Lower leg skin (tissue), 3 donors: ENCODE results near the gene SLC44A2.

Experiments used
- POLR2A ChIP-seq, 2 donors: fragments of 450-650 bp; IDR thresholded peaks; one replicate each; pipeline ENCODE4 v1.6.1; 2016 to 2017; ENCODE audit warnings: antibody characterized with exemption in 2 of 2, mild to moderate bottlenecking in 1 of 2, moderate library complexity in 1 of 2
- TF ChIP-seq, protein P1 (sequence below), 3 donors: fragments of 450-650 bp; IDR thresholded peaks; one replicate each; pipeline ENCODE4 v1.5.1; 2016; ENCODE audit warnings: antibody characterized with exemption in 3 of 3, mild to moderate bottlenecking in 3 of 3, moderate library complexity in 2 of 3

DNA sequence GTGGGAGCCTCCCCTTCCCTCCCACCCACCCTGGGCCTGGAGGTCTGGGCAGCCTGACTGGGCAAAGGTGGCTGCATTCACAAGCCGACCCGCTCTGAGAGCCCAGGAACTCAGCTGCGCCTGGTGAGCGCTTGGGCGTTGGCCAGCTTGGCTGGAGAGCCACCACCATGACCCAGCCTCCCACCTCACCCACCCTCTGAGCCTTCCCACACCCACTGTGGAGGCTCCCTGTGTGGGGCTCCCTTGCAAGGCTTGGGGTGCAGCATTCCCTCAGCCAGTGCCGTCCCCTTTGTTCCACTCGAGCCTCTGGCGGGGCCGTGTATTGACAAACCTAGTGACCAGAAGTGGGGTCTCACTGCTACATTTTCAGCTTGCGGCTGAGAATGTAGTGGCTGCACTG is 60.8 kb downstream of the SLC44A2 start:
- TF ChIP-seq, protein P1, sequence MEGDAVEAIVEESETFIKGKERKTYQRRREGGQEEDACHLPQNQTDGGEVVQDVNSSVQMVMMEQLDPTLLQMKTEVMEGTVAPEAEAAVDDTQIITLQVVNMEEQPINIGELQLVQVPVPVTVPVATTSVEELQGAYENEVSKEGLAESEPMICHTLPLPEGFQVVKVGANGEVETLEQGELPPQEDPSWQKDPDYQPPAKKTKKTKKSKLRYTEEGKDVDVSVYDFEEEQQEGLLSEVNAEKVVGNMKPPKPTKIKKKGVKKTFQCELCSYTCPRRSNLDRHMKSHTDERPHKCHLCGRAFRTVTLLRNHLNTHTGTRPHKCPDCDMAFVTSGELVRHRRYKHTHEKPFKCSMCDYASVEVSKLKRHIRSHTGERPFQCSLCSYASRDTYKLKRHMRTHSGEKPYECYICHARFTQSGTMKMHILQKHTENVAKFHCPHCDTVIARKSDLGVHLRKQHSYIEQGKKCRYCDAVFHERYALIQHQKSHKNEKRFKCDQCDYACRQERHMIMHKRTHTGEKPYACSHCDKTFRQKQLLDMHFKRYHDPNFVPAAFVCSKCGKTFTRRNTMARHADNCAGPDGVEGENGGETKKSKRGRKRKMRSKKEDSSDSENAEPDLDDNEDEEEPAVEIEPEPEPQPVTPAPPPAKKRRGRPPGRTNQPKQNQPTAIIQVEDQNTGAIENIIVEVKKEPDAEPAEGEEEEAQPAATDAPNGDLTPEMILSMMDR (IDR thresholded peaks at IDR 0.05): no peak
- no peak for TF ChIP-seq POLR2A (IDR thresholded peaks at IDR 0.05)
